A549 (cell line): ENCODE data around the gene TSBP1. TPM values are rescaled to one million over a fixed set of nuclear protein-coding genes. Genes with fewer than 3 reads are reported as not detected.

Experiments used
- ATAC-seq, 2 experiments: fragments of 200-7000 bp in 1 of 2; fragments of >200 bp in 1 of 2; cut with Nextera tagmentation in 1 of 2; cut with Tn5 transposase in 1 of 2; 3 replicates each; pipeline versions ENCODE4 v1.8.0 to v1.9.1; 2018 to 2020; ENCODE audit warnings: mild to moderate bottlenecking in 1 of 2, moderate library complexity in 1 of 2
- CTCF ChIA-PET: fragments of 300-600 bp; sonication (Branson Sonifier 250); formaldehyde crosslinking; extraction: SDS; loops from one replicate; lab custom pipeline; 2021; ENCODE audit warnings: antibody characterized with exemption, inconsistent platforms; lab: Yijun Ruan, JAX
- POLR2A ChIA-PET: fragments of 350-600 bp; formaldehyde crosslinking; extraction: SDS; loops from one replicate; lab custom pipeline; 2021; ENCODE audit warnings: antibody characterized with exemption, inconsistent platforms; lab: Yijun Ruan, JAX
- DNase-seq, 2 experiments: peaks; one replicate each; pipeline versions ENCODE4 v3.0.0 to v3.0.0-alpha.2; 2011 to 2016; ENCODE audit warnings: low read depth in 1 of 2, low spot score in 1 of 2
- FAIRE-seq: peaks from 2 replicates; lab custom pipeline; 2011; peaks lifted over from hg19 to GRCh38; lab: Jason Lieb, UNC
- H3K27ac ChIP-seq, 2 experiments: fragments of >200 bp; sonication (Bioruptor Twin); formaldehyde crosslinking; 3 replicates each; pipeline ENCODE4 v1.5.1; 2016 to 2017
- H3K4me1 ChIP-seq: fragments of >200 bp; sonication (Bioruptor Twin); formaldehyde crosslinking; 3 replicates; pipeline ENCODE4 v1.6.1; 2016
- H3K4me2 ChIP-seq: fragments of >200 bp; sonication (Bioruptor Twin); formaldehyde crosslinking; 3 replicates; pipeline ENCODE4 v1.6.1; 2016
- H3K4me3 ChIP-seq: fragments of >200 bp; sonication (Bioruptor Twin); formaldehyde crosslinking; 3 replicates; pipeline ENCODE4 v1.5.1; 2016
- H3K9me3 ChIP-seq: fragments of >200 bp; sonication (Bioruptor Twin); formaldehyde crosslinking; 3 replicates; pipeline ENCODE4 v1.6.1; 2016
- ATOH8 ChIP-seq: fragments of 250-450 bp; sonication (Bioruptor Pico); IDR thresholded peaks from 2 replicates; pipeline ENCODE4 v1.5.0; 2020; ENCODE audit warnings: low read depth, mild to moderate bottlenecking, moderate library complexity
- BHLHE40 ChIP-seq: IDR thresholded peaks from 2 replicates; pipeline ENCODE4 v1.6.1; 2012; ENCODE audit warnings: low read depth, low read length, inconsistent platforms
- CBX8 ChIP-seq: fragments of 200-600 bp; sonication (generic); IDR thresholded peaks from 2 replicates; pipeline ENCODE4 v1.6.1; 2016
- CEBPB ChIP-seq, 2 experiments: fragments of >200 bp in 1 of 2; sonication (Bioruptor Twin) in 1 of 2; formaldehyde crosslinking in 1 of 2; IDR thresholded peaks; 2 replicates each; pipeline ENCODE4 v1.6.1; 2012 to 2016
- EHF ChIP-seq: fragments of 250-450 bp; sonication (Bioruptor Pico); IDR thresholded peaks from 2 replicates; pipeline ENCODE4 v1.5.0; 2020; ENCODE audit warnings: mild to moderate bottlenecking
- ELK1 ChIP-seq: fragments of 150-350 bp; IDR thresholded peaks from 2 replicates; pipeline ENCODE4 v1.6.1; 2014; ENCODE audit warnings: low read depth, mild to moderate bottlenecking, low read length
- FOSL2 ChIP-seq, 2 experiments: fragments of 450-650 bp in 1 of 2; fragments of >200 bp in 1 of 2; sonication (Bioruptor Twin) in 1 of 2; formaldehyde crosslinking; IDR thresholded peaks; 2 replicates each; pipeline versions ENCODE4 v1.5.0 to v1.6.1; 2016 to 2020; ENCODE audit warnings: mild to moderate bottlenecking in 1 of 2, moderate library complexity in 1 of 2
- FOXS1 ChIP-seq: fragments of 250-450 bp; sonication (Bioruptor Pico); IDR thresholded peaks from 2 replicates; pipeline ENCODE4 v1.5.0; 2020; ENCODE audit warnings: mild to moderate bottlenecking, moderate library complexity
- HDAC2 ChIP-seq: fragments of 200-600 bp; sonication (generic); IDR thresholded peaks from 2 replicates; pipeline ENCODE4 v1.6.1; 2016
- HOXA7 ChIP-seq: fragments of 250-450 bp; sonication (Bioruptor Pico); IDR thresholded peaks from 2 replicates; pipeline ENCODE4 v1.5.0; 2020; ENCODE audit warnings: mild to moderate bottlenecking, moderate library complexity
- MAZ ChIP-seq: fragments of 150-350 bp; IDR thresholded peaks from 2 replicates; pipeline ENCODE4 v1.6.1; 2014; ENCODE audit warnings: antibody characterized with exemption, low read depth, low read length, borderline replicate concordance
- NR3C1 ChIP-seq: fragments of >200 bp; sonication (Bioruptor Twin); formaldehyde crosslinking; IDR thresholded peaks from 3 replicates; pipeline ENCODE4 v1.6.1; 2017
- PBX3 ChIP-seq: IDR thresholded peaks from 2 replicates; pipeline ENCODE4 v1.6.1; 2012
- POLR2AphosphoS2 ChIP-seq: conservative IDR thresholded peaks from 2 replicates; pipeline ENCODE4 v1.6.1; 2012; ENCODE audit warnings: low read length, improper control_type of control experiment, inconsistent platforms
- RARB ChIP-seq: fragments of 250-450 bp; sonication (Bioruptor Pico); IDR thresholded peaks from 2 replicates; pipeline ENCODE4 v1.8.0; 2021; ENCODE audit warnings: mild to moderate bottlenecking, moderate library complexity
- RCOR1 ChIP-seq: fragments of 150-350 bp; IDR thresholded peaks from 2 replicates; pipeline ENCODE4 v1.6.1; 2014; ENCODE audit warnings: antibody characterized with exemption, low read length, low read depth
- RFX5 ChIP-seq: fragments of 450-650 bp; IDR thresholded peaks from 2 replicates; pipeline ENCODE4 v1.7.1; 2014; ENCODE audit warnings: antibody characterized with exemption, mild to moderate bottlenecking, moderate library complexity
- RNF2 ChIP-seq: fragments of 200-600 bp; sonication (generic); IDR thresholded peaks from 2 replicates; pipeline ENCODE4 v1.6.1; 2016; ENCODE audit warnings: low read depth, mild to moderate bottlenecking, antibody characterized with exemption, moderate library complexity, borderline replicate concordance
- TFCP2L1 ChIP-seq: fragments of 250-450 bp; sonication (Bioruptor Pico); IDR thresholded peaks from 2 replicates; pipeline ENCODE4 v1.5.0; 2021; ENCODE audit warnings: mild to moderate bottlenecking
- TP53 ChIP-seq: fragments of 250-450 bp; sonication (Bioruptor Pico); IDR thresholded peaks from 2 replicates; pipeline ENCODE4 v1.5.0; 2021; ENCODE audit warnings: mild to moderate bottlenecking, moderate library complexity
- ZSCAN20 ChIP-seq: fragments of 250-450 bp; sonication (Bioruptor Pico); IDR thresholded peaks from 2 replicates; pipeline ENCODE4 v1.8.0; 2022; ENCODE audit warnings: mild to moderate bottlenecking, moderate library complexity
- WGBS: methylation state at CpG from one replicate; pipeline ENCODE4 v1.1.6; 2017; ENCODE audit errors: missing lambda C conversion rate; 5-methylcytosine and 5-hydroxymethylcytosine counted together
- polyA plus RNA-seq, 4 experiments: library from polyadenylated mRNA; depleted of rRNA in 3 of 4; stranded (reverse); fragments of >200 nt; fragmentation: RNase III in 1 of 4; extraction: RNeasy Plus Mini Kit Qiagen cat#74134 plus additional on column Dnase treatment in 1 of 4; gene quantifications; 2 replicates in 3 of 4; 3 replicates in 1 of 4; pipeline ENCODE4 v1.2.3, GENCODE V29; 2011 to 2017
- TF ChIP-seq, protein P1 (sequence below): fragments of >200 bp; sonication (Bioruptor Twin); formaldehyde crosslinking; IDR thresholded peaks from 3 replicates; pipeline ENCODE4 v1.6.1; 2016
- TF ChIP-seq, protein P2 (sequence below): fragments of 250-450 bp; sonication (Bioruptor Pico); IDR thresholded peaks from 2 replicates; pipeline ENCODE4 v1.5.0; 2021; ENCODE audit warnings: mild to moderate bottlenecking, moderate library complexity, borderline replicate concordance
- TF ChIP-seq, protein P3 (sequence below): fragments of >200 bp; sonication (Bioruptor Twin); formaldehyde crosslinking; IDR thresholded peaks from 2 replicates; pipeline ENCODE4 v1.6.1; 2016

Gene TSBP1
- polyA plus RNA-seq, 2 of the 4 experiments (the other 2 are of a cell fraction) = not detected

DNA sequence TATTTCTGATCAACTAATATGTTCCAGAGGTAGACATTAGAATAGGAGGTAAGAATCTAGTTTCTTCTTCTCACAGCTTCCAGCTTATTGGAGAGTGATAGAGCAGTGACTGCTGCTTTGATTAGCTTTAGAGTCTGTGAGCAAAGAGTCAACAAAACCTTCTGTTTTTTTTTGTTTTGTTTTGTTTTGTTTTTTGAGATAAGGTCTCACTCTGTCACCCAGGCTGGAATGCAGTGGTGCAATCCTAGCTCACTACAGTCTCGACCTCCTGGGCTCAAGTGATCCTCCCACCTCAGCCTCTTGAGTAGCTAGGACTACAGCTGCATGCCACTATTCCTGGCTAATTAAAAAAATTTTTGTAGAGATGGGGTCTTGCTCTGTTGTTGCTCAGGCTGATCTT, 39.3 kb downstream of the TSBP1 start:
- no peak for FAIRE-seq

GRCh38 chr6:32329141-32329540, 42.6 kb downstream of the TSBP1 start:
- ChIA-PET POLR2A (no interaction called here), CTCF (no interaction called here)

More for the DNA sequence above, 39.3 kb downstream of the TSBP1 start:
- no peak for DNase-seq
- CTCF ChIA-PET = interaction anchor here (1.4 kb wide), 1 partner anchor 15 kb away, joined by 3 read pairs; no protein-coding TSS in a partner anchor
- TF ChIP-seq RARB (CRISPR knock-in tag) (no peak), TFCP2L1 (CRISPR knock-in tag) (no peak), FOXS1 (no peak), RCOR1 (no peak), ELK1 (no peak), MAZ (no peak), PBX3 (no peak), BHLHE40 (no peak), RNF2 (no peak), NR3C1 (no peak)
- TF ChIP-seq, protein P1, sequence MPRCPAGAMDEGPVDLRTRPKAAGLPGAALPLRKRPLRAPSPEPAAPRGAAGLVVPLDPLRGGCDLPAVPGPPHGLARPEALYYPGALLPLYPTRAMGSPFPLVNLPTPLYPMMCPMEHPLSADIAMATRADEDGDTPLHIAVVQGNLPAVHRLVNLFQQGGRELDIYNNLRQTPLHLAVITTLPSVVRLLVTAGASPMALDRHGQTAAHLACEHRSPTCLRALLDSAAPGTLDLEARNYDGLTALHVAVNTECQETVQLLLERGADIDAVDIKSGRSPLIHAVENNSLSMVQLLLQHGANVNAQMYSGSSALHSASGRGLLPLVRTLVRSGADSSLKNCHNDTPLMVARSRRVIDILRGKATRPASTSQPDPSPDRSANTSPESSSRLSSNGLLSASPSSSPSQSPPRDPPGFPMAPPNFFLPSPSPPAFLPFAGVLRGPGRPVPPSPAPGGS = no peak
- TF ChIP-seq, protein P2, sequence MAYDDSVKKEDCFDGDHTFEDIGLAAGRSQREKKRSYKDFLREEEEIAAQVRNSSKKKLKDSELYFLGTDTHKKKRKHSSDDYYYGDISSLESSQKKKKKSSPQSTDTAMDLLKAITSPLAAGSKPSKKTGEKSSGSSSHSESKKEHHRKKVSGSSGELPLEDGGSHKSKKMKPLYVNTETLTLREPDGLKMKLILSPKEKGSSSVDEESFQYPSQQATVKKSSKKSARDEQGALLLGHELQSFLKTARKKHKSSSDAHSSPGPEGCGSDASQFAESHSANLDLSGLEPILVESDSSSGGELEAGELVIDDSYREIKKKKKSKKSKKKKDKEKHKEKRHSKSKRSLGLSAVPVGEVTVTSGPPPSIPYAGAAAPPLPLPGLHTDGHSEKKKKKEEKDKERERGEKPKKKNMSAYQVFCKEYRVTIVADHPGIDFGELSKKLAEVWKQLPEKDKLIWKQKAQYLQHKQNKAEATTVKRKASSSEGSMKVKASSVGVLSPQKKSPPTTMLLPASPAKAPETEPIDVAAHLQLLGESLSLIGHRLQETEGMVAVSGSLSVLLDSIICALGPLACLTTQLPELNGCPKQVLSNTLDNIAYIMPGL (CRISPR knock-in tag) = no peak
- TF ChIP-seq, protein P3, sequence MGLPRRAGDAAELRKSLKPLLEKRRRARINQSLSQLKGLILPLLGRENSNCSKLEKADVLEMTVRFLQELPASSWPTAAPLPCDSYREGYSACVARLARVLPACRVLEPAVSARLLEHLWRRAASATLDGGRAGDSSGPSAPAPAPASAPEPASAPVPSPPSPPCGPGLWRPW = no peak
- H3K4me1 ChIP-seq = no peaks in the 10 kb centered on the region
- POLR2A ChIA-PET = no interaction called here
- H3K4me2 ChIP-seq = no peak overlapping the region
- no peak for ATAC-seq
- H3K27ac ChIP-seq = no peak overlapping the region
- H3K9me3 ChIP-seq = no peaks in the 10 kb centered on the region
- no peak overlapping the region for H3K4me3 ChIP-seq
- 29% methylated on average over 1 of the region's 1 CpG for WGBS

GRCh38 chr6:32327103-32327502, 44.6 kb downstream of the TSBP1 start:
- ChIA-PET CTCF (no interaction called here), POLR2A (no interaction called here)
- Histone ChIP-seq H3K27ac (no peak overlapping the region), H3K4me3 (no peak overlapping the region), H3K4me2 (no peak overlapping the region), H3K4me1 (no peaks in the 10 kb centered on the region), H3K9me3 (no peaks in the 10 kb centered on the region)
- no peak for ATAC-seq
- WGBS = 75% methylated on average over 3 of the region's 3 CpGs
- FAIRE-seq = no peak
- no peak for DNase-seq
- TF ChIP-seq ZSCAN20 (CRISPR knock-in tag) (no peak), HOXA7 (CRISPR knock-in tag) (no peak), TP53 (no peak), ATOH8 (CRISPR knock-in tag) (no peak), HDAC2 (no peak), POLR2AphosphoS2 (no peak), EHF (CRISPR knock-in tag) (no peak), ELK1 (no peak), FOSL2 (IDR thresholded peaks at IDR 0.05) (no peak), FOSL2 (CRISPR knock-in tag; IDR thresholded peaks at IDR 0.05) (no peak), CBX8 (no peak), CEBPB (IDR thresholded peaks at IDR 0.05) (no peak)

More at GRCh38 chr6:32329141-32329540, 42.6 kb downstream of the TSBP1 start:
- TF ChIP-seq ATOH8 (CRISPR knock-in tag) = no peak
- TF ChIP-seq RFX5 = no peak
- TF ChIP-seq, protein P3 = no peak
- DNase-seq = no peak
- no peak for FAIRE-seq
- Histone ChIP-seq H3K4me3 (no peak overlapping the region), H3K9me3 (no peaks in the 10 kb centered on the region), H3K27ac (no peak overlapping the region), H3K4me2 (no peak overlapping the region), H3K4me1 (no peaks in the 10 kb centered on the region)
- ATAC-seq = no peak
